RWPE2 (cell line): ENCODE measurements around the gene RPL7L1.

ENCODE experiments used
- ATAC-seq: fragments of 200-7000 bp; cut with Tn5 transposase; 3 replicates; pipeline ENCODE4 v1.9.1; 2021; ENCODE audit warnings: low read depth
- DNase-seq: peaks from one replicate; pipeline ENCODE4 v3.0.0-alpha.2; 2020; ENCODE audit warnings: low spot score
- H3K27ac ChIP-seq: fragments of 450-650 bp; 2 replicates; pipeline ENCODE4 v1.5.1; 2017; ENCODE audit warnings: mild to moderate bottlenecking; ENCODE audit not compliant: poor library complexity, severe bottlenecking
- H3K27me3 ChIP-seq: fragments of 250-450 bp; sonication (Bioruptor Pico); 2 replicates; pipeline ENCODE4 v1.5.1; 2021; ENCODE audit warnings: mild to moderate bottlenecking, moderate library complexity; ENCODE audit not compliant: insufficient read depth, poor library complexity, severe bottlenecking
- H3K36me3 ChIP-seq: fragments of 250-450 bp; sonication (Bioruptor Pico); 2 replicates; pipeline ENCODE4 v1.5.1; 2020; ENCODE audit warnings: low read depth, mild to moderate bottlenecking, moderate library complexity
- H3K4me1 ChIP-seq: fragments of 250-450 bp; sonication (Bioruptor Pico); 2 replicates; pipeline ENCODE4 v1.5.1; 2021; ENCODE audit warnings: mild to moderate bottlenecking, moderate library complexity; ENCODE audit not compliant: insufficient read depth, poor library complexity, severe bottlenecking
- H3K4me3 ChIP-seq: fragments of 250-450 bp; sonication (Bioruptor Pico); 2 replicates; pipeline ENCODE4 v1.5.1; 2021; ENCODE audit warnings: mild to moderate bottlenecking, moderate library complexity; ENCODE audit not compliant: severe bottlenecking
- H3K9me3 ChIP-seq: fragments of 250-450 bp; sonication (Bioruptor Pico); 2 replicates; pipeline ENCODE4 v1.5.1; 2021; ENCODE audit warnings: mild to moderate bottlenecking, moderate library complexity; ENCODE audit not compliant: severe bottlenecking
- TF ChIP-seq, protein P1 (sequence below): fragments of 450-650 bp; IDR thresholded peaks from one replicate; pipeline ENCODE4 v1.5.1; 2017; ENCODE audit warnings: mild to moderate bottlenecking, moderate library complexity; ENCODE audit not compliant: poor library complexity, severe bottlenecking

RPL7L1 gene

GRCh38 chr6:42915732-42916131, 36.3 kb downstream of the RPL7L1 start, which contains the start of gene PTCRA:
PTCRA (plus strand) TSS chr6:42916053; CDS start chr6:42916070, 17 bp downstream.
- H3K27me3 ChIP-seq, result no peaks in the 10 kb centered on the region
- H3K36me3 ChIP-seq, result no peaks in the 10 kb centered on the region
- DNase-seq (no peak), ATAC-seq (no peak)
- no peaks in the 10 kb centered on the region for H3K9me3 ChIP-seq
- no peak within 1 kb of the TSS for H3K4me3 ChIP-seq
- H3K4me1 ChIP-seq, result peaks cover 5% of the 10 kb centered on the region
- H3K27ac ChIP-seq, result no peak within 1 kb of the TSS
- TF ChIP-seq, protein P1, sequence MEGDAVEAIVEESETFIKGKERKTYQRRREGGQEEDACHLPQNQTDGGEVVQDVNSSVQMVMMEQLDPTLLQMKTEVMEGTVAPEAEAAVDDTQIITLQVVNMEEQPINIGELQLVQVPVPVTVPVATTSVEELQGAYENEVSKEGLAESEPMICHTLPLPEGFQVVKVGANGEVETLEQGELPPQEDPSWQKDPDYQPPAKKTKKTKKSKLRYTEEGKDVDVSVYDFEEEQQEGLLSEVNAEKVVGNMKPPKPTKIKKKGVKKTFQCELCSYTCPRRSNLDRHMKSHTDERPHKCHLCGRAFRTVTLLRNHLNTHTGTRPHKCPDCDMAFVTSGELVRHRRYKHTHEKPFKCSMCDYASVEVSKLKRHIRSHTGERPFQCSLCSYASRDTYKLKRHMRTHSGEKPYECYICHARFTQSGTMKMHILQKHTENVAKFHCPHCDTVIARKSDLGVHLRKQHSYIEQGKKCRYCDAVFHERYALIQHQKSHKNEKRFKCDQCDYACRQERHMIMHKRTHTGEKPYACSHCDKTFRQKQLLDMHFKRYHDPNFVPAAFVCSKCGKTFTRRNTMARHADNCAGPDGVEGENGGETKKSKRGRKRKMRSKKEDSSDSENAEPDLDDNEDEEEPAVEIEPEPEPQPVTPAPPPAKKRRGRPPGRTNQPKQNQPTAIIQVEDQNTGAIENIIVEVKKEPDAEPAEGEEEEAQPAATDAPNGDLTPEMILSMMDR, result no peak

GRCh38 chr6:42916288-42916687, 36.9 kb downstream of the RPL7L1 start:
- Histone ChIP-seq H3K27me3 (no peaks in the 10 kb centered on the region), H3K27ac (no peak overlapping the region), H3K9me3 (no peaks in the 10 kb centered on the region), H3K4me1 (peaks cover 5% of the 10 kb centered on the region), H3K36me3 (no peaks in the 10 kb centered on the region), H3K4me3 (no peak overlapping the region)
- DNase-seq, result no peak
- ATAC-seq, result no peak
- TF ChIP-seq, protein P1, result no peak

DNA sequence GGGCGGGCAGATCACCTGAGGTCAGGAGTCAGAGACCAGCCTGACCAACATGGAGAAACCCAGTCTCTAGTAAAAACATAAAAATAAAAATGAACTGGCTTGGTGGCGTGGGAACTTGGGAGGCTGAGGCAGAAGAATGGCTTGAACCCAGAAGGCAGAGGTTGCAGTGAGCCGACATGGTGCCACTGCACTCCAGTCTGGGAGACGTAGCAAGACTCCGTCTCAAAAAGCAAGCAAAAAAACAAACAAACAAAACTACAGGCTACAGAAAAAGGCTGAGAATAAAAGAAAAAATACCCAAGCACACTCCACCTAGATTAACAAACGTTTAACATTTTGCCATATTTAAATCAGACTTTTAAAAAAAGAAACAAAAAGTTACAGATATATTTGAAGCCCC, 42.4 kb downstream of the RPL7L1 start:
- no peaks in the 10 kb centered on the region for H3K9me3 ChIP-seq
- ATAC-seq (no peak), DNase-seq (no peak)
- no peaks in the 10 kb centered on the region for H3K27me3 ChIP-seq
- no peak overlapping the region for H3K4me3 ChIP-seq
- H3K27ac ChIP-seq, result no peak overlapping the region
- no peaks in the 10 kb centered on the region for H3K36me3 ChIP-seq
- peaks cover 5% of the 10 kb centered on the region for H3K4me1 ChIP-seq
- TF ChIP-seq, protein P1, result no peak

DNA sequence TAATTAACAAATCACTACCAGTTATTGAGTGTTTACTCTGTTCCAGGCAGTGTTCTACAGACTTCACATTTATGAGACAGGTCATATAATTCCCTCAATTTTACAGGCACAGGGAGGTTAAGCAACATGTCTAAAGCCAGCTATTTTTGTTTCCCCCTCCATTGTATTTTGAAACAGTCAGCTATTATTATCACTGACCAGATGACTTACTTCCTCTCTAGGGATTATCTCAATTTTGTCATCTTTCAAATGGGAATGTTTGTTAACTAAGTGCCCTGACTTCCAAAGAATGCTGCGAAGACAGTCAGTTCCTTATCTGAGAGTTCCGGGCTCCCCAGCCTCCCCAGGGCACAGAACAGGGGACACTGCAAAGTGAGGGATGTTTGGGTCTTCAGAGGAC, 44.2 kb downstream of the RPL7L1 start:
- Histone ChIP-seq H3K36me3 (no peaks in the 10 kb centered on the region), H3K4me3 (no peak overlapping the region), H3K27ac (no peak overlapping the region), H3K9me3 (no peaks in the 10 kb centered on the region), H3K27me3 (no peaks in the 10 kb centered on the region), H3K4me1 (peaks cover 9% of the 10 kb centered on the region)
- DNase-seq (no peak), ATAC-seq (no peak)
- TF ChIP-seq, protein P1, result no peak

DNA sequence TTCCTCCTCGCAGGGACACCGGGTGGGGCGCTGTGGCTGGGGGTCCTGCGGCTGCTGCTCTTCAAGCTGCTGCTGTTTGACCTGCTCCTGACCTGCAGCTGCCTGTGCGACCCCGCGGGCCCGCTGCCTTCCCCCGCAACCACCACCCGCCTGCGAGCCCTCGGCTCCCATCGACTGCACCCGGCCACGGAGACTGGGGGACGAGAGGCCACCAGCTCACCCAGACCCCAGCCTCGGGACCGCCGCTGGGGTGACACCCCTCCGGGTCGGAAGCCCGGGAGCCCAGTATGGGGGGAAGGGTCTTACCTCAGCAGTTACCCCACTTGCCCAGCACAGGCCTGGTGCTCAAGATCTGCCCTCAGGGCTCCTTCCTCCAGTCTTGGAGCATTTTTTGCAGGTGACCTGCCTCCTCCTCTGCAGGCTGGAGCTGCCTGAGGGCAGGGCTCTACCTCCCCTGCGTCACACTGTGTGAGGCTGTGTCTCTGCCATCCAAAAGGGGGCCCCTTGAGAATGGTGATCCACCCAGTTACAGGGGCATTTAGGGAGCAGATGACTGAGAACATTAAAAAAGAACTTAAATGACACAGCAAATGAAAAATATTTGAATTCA, 45.9 kb downstream of the RPL7L1 start:
- Histone ChIP-seq H3K27me3 (no peaks in the 10 kb centered on the region), H3K9me3 (no peaks in the 10 kb centered on the region), H3K4me1 (peaks cover 4% of the 10 kb centered on the region), H3K4me3 (no peak overlapping the region), H3K36me3 (no peaks in the 10 kb centered on the region), H3K27ac (no peak overlapping the region)
- no peak for ATAC-seq
- TF ChIP-seq, protein P1, result no peak
- no peak for DNase-seq
